GM12865 (cell line): ENCODE data around the gene PPA1.

ENCODE experiments used
- DNase-seq: peaks from one replicate; pipeline ENCODE4 v3.0.0; 2010; ENCODE audit warnings: low read depth
- H3K4me3 ChIP-seq: 2 replicates; pipeline ENCODE4 v1.5.1; 2011; ENCODE audit warnings: mild to moderate bottlenecking, low read depth, low read length, control low read depth
- CTCF ChIP-seq: IDR thresholded peaks from 2 replicates; pipeline ENCODE4 v1.5.1; 2011; ENCODE audit warnings: low read length, control low read depth, low read depth, inconsistent platforms; ENCODE audit not compliant: insufficient read depth; ENCODE audit errors: missing control alignments

PPA1 gene

GRCh38 chr10:70201105-70201504 lies 32.1 kb downstream of the PPA1 start:
- DNase-seq = no peak
- no peak overlapping the region for H3K4me3 ChIP-seq
- no peak for TF ChIP-seq CTCF

- no peak for DNase-seq
- TF ChIP-seq CTCF = no peak
- H3K4me3 ChIP-seq = no peak overlapping the region
These were observed 34.3 kb downstream of the PPA1 start for GRCh38 chr10:70198696-70199466.

- no peak overlapping the region for H3K4me3 ChIP-seq
- no peak for TF ChIP-seq CTCF
- DNase-seq = no peak
These were observed 35.8 kb downstream of the PPA1 start for GRCh38 chr10:70197235-70197945.

- no peak for DNase-seq
- no peak for TF ChIP-seq CTCF
- no peak overlapping the region for H3K4me3 ChIP-seq
These were observed 39.8 kb downstream of the PPA1 start for GRCh38 chr10:70193391-70193844.

GRCh38 chr10:70192326-70192968 lies 40.8 kb downstream of the PPA1 start:
- TF ChIP-seq CTCF = no peak
- DNase-seq = no peak
- no peak overlapping the region for H3K4me3 ChIP-seq

GRCh38 chr10:70191972-70192305 lies 41.3 kb downstream of the PPA1 start:
- TF ChIP-seq CTCF = no peak
- H3K4me3 ChIP-seq = no peak overlapping the region
- no peak for DNase-seq
